ENCODE results near the gene COQ4. TPM values are rescaled to one million over a fixed set of nuclear protein-coding genes. Genes with fewer than 3 reads are reported as not detected.

COQ4 gene
- polyA plus RNA-seq, 1 donor: 34.8 TPM

DNA sequence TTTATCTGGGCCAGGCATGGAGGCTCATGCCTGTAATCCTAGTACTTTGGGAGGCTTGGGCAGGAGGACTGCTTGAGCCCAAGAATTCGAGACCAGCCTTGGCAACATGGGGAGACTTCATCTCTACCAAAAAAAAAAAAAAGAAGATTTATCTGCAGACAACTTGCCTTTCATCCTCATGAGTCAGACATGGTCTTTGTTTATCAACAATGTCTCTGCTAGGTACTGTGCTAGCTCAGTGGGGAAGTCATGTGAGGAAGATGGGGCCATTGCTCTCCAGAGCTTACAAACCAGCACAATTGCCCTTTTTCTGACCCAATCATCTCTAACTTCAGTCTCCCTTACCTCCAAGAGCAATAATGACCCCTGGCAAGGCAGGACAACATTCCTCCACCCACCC is 50.1 kb downstream of the COQ4 start:
- no peak for DNase-seq

DNA sequence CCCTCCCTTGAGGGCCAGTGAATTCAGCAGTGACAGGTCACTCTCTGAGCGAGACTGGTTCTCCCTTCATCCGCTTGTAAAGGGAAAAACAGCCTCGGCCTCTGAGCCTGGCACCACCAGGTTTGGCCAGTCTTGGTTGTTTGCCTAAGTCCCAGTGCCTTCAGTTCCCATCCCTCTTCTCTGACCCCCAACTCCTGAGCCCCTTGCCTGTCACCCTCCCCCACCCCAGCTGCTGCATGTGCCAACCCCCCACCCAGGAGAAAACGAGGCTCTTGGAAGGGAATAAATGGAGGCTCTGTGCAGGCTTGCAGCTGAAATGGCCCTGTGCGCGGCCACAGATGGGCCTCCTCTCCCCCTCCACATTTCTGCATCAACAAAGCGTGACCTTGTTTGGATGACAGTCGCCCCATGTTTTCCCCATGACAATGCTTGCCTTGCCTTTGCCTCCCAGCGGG is 51.6 kb downstream of the COQ4 start:
- DNase-seq: no peak

DNA sequence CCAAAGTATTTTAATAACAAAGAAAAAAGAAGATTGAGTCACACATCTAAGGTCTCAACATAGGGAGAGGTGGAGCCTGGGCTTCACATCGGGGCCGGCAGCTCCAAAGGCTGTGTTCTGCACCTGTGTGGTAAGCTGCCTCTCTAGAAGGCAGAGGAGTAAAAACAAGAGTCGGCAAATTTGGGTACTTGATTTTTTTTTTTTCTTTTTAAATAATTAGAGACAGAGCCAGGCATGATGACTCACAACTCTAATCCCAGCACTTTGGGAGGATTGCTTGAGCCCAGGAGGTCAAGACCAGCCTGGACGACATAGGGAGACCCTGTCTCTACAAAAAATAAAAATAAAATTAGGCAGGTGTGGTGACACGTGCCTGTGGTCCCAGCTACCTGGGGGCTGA is 53.2 kb downstream of the COQ4 start:
- no peak for DNase-seq

DNA sequence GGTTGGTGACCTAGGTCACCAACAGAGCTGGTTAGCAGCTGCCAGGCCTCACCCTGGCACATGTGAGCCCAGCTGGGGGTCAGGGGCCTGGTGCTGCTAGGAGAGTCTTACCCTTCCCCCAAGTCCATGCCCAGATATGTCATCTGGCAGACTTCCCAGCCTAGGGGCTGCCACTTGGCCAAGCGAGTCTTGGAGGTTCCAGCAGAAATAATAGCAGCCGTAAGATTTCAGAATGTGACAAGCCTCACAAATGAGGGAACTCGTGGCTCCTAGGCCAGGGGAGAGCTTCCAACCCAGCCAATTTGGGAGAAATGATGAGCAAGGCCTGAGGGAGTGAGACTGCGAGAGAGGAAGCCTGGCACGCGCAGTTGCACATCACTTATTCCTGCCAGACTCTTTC is 59.6 kb downstream of the COQ4 start:
- DNase-seq: no peak

DNA sequence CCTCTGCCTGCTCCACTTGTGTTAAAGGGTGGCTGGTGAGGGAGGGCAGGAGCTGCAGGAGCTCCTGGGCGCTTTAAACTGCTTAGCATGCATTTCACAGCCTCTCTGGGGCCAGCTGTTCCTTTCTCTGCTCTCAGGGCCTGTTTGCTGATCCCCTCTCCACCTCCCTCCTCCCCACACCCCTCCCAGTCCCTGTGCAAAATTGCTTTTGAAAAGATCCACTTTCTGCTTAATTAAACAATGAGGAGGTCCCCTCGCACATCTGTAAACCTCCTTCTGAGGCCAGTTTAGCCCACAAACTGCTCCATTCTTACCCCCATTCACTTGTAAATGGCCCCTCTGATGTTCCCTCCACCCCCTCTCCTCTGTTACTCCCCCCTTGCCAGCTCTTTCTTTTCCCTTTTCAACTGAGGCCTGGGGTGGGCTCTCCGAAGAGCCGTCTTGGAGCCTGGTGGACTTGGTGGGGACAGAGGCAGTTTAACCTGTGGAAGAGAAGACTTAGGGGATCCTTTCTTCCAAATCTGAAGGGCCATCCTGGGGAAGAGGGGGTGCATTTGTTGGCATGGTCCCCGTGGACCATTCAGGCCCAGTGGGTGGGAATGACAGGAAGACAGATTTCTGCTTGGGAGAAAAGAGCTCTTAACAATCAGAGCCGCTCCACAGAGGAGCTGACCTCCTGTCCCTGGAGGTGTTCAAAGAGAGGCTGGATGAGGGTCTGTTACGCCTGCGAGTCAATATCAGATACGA is 60.5 kb downstream of the COQ4 start:
- DNase-seq: no peak

Other genes starting within 250 kb of the COQ4 start
- gene PTGES2, start 195.1 kb upstream of the COQ4 start, polyA plus RNA-seq (ENCODE audit: insufficient read length): 38.8 TPM
- gene LCN2, start 173.4 kb upstream of the COQ4 start, polyA plus RNA-seq (ENCODE audit: insufficient read length): 1.1 TPM
- gene BBLN, start 162.6 kb upstream of the COQ4 start, polyA plus RNA-seq (ENCODE audit: insufficient read length): 34.3 TPM
- 120 TPM for gene CIZ1, start 131.3 kb upstream of the COQ4 start, polyA plus RNA-seq (ENCODE audit: insufficient read length)
- 51.3 TPM for gene DNM1, start 119.5 kb upstream of the COQ4 start, polyA plus RNA-seq (ENCODE audit: insufficient read length)
- 89.4 TPM for gene GOLGA2, start 46.8 kb upstream of the COQ4 start, polyA plus RNA-seq (ENCODE audit: insufficient read length)
- 21.8 TPM for gene SWI5, start 46.6 kb upstream of the COQ4 start, polyA plus RNA-seq (ENCODE audit: insufficient read length)
- gene TRUB2, start 392 bp upstream of the COQ4 start, polyA plus RNA-seq (ENCODE audit: insufficient read length): 23.5 TPM
- 14.6 TPM for gene SLC27A4, start 17.7 kb downstream of the COQ4 start, polyA plus RNA-seq (ENCODE audit: insufficient read length)
- 70.0 TPM for gene URM1, start 48.5 kb downstream of the COQ4 start, polyA plus RNA-seq (ENCODE audit: insufficient read length)
- 114 TPM for gene CERCAM, start 98.0 kb downstream of the COQ4 start, polyA plus RNA-seq (ENCODE audit: insufficient read length)
- 23.6 TPM for gene ODF2, start 133.2 kb downstream of the COQ4 start, polyA plus RNA-seq (ENCODE audit: insufficient read length)
- 20.7 TPM for gene GLE1, start 181.9 kb downstream of the COQ4 start, polyA plus RNA-seq (ENCODE audit: insufficient read length)
- gene SPTAN1, start 229.7 kb downstream of the COQ4 start, polyA plus RNA-seq (ENCODE audit: insufficient read length): 331 TPM